IMR-90 (cell line): ENCODE measurements around the gene TTC38. TPM values are rescaled to one million over a fixed set of nuclear protein-coding genes. Genes with fewer than 3 reads are reported as not detected.

Experiments
- polyA plus RNA-seq, 3 experiments: library from polyadenylated mRNA; depleted of rRNA; stranded (reverse); fragments of >200 nt; gene quantifications; 2 replicates each; pipeline ENCODE4 v1.2.3, GENCODE V29; 2012; ENCODE audit warnings: low replicate concordance in 1 of 3
- total RNA-seq: library from RNA; depleted of rRNA; stranded (reverse); fragments of >200 nt; gene quantifications from 2 replicates; pipeline ENCODE4 v1.2.3, GENCODE V29; 2012
- TF ChIP-seq, protein P1 (sequence below): conservative IDR thresholded peaks from 2 replicates; pipeline ENCODE4 v1.5.1; 2012; ENCODE audit warnings: mild to moderate bottlenecking, low read depth, low read length, improper control_type of control experiment

The TTC38 gene
- total and polyA plus RNA-seq, 2 of the 4 experiments (the other 2 are of a cell fraction): 43.6 to 52.3 TPM

- TF ChIP-seq, protein P1, sequence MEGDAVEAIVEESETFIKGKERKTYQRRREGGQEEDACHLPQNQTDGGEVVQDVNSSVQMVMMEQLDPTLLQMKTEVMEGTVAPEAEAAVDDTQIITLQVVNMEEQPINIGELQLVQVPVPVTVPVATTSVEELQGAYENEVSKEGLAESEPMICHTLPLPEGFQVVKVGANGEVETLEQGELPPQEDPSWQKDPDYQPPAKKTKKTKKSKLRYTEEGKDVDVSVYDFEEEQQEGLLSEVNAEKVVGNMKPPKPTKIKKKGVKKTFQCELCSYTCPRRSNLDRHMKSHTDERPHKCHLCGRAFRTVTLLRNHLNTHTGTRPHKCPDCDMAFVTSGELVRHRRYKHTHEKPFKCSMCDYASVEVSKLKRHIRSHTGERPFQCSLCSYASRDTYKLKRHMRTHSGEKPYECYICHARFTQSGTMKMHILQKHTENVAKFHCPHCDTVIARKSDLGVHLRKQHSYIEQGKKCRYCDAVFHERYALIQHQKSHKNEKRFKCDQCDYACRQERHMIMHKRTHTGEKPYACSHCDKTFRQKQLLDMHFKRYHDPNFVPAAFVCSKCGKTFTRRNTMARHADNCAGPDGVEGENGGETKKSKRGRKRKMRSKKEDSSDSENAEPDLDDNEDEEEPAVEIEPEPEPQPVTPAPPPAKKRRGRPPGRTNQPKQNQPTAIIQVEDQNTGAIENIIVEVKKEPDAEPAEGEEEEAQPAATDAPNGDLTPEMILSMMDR: no peak
These were observed 27.6 kb downstream of the TTC38 start (continued) for GRCh38 chr22:46295277-46295971.
